ENCODE data around the gene BRIX1.

The BRIX1 gene

DNA sequence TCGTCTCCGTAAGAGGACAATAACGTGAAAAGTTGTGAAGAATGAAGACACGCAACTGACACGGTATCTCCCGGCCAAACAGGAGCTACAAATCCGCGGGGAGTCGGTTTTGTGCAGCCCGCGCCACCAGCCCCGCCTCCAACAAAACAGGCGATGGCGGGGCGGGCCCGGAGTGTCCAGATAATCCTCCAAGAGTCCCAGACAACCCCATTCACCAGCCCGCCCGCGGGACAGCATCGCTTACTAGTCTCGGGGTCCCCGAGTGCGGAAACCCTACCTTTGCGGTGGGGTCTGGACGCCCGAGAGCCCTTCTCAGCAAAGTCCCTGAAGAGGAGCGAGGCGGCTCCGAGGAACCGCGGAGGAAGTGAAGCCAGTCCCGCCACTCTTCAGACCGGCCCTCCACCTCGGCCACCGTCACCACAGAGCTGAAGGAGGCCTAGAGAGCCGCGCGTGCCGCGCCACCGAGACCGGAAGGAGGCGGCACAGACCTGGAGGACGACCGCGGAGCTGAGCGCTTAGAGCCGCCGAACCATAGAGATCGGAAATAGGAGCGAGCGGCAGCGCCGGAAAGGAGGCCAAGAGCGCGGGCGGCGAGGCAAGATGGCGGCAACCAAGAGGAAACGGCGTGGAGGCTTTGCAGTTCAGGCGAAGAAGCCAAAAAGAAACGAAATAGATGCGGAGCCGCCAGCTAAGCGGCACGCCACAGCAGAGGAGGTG lies at the start of gene BRIX1, which contains the start of gene RAD1:
BRIX1 (plus strand) TSS at position 573 of the 717 bp plus-strand sequence; CDS start at position 601, 28 bp downstream.
RAD1 (minus strand) TSS at position 366 of the 717 bp plus-strand sequence. CDS start 612 bp downstream, outside the sequence.
- DNase-seq = peak; percentile 97

DNA sequence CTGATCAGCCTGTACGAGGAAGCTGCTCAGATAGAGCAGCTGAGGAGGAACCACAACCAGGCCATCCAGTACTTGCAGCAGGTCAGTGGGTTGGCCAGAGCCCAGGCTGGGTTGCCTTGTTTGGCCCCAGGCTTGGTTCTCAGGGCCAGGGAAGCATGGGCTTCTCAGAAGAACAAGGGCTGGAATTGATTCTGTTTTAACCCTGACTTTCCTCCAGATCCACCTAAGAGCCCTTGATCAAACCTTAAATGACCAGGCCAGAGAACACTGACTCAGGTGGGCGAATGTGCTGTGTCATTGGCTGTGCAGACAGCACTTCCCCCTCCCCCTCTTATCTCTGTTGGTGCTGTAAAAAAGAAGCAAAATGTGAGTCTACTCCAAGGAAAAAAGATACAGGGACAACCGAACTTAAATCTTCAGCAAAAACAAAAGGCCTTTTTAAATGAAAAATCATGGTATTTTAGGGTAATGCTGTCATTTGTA lies 48.5 kb upstream of the BRIX1 start:
- DNase-seq = no peak

DNA sequence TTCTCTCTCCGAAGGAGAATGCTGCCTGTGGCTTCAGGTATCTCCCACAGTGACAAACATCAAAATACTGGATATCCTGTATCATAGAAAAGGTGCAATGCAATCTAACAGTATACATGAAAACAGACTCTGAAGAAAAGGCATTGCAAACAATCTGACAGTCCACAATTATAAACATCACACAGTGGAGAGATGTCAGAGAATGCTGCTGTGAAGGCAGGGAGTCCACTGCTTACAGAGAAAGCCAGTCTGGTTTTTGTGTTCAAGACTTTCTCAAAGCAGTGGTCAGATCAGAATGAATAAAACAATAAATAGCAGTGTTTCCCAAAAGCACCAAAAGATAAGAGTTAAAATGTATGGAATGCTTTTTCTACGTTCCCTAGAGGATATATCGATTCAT lies 47.9 kb upstream of the BRIX1 start:
- DNase-seq = no peak

GRCh38 chr5:34868791-34869190 lies 46.7 kb upstream of the BRIX1 start:
- DNase-seq = no peak

GRCh38 chr5:34869256-34869655 lies 46.3 kb upstream of the BRIX1 start:
- no peak for DNase-seq

DNA sequence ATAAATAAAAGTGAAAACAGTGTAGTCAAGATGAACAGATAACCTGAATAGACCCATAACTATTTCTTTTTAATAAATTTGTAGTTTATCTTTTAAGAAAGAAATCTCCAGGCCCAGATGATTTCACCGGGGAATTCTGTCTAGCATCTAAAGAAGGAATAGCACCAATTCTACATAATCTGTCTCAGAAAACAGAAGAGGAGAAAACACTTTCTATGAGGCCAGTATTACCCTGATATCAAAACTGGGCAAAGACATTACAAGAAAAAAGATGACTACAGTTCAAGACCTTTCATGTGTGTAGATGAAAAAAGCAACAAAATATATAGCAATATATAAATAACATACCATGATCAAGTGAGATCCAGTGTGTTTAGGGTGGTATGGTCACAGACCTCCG lies 45.1 kb upstream of the BRIX1 start:
- DNase-seq = no peak

- no peak for DNase-seq
Observed at GRCh38 chr5:34876275-34876674, 39.2 kb upstream of the BRIX1 start.

- DNase-seq = no peak
Observed at GRCh38 chr5:34881246-34881645, 34.3 kb upstream of the BRIX1 start.

- no peak for DNase-seq
Observed at GRCh38 chr5:34886392-34887119, 29.0 kb upstream of the BRIX1 start.

GRCh38 chr5:34889394-34889793 lies 26.1 kb upstream of the BRIX1 start:
- DNase-seq = no peak

- peak; percentile 73 for DNase-seq
Observed at GRCh38 chr5:34891981-34892380, 23.5 kb upstream of the BRIX1 start.

DNA sequence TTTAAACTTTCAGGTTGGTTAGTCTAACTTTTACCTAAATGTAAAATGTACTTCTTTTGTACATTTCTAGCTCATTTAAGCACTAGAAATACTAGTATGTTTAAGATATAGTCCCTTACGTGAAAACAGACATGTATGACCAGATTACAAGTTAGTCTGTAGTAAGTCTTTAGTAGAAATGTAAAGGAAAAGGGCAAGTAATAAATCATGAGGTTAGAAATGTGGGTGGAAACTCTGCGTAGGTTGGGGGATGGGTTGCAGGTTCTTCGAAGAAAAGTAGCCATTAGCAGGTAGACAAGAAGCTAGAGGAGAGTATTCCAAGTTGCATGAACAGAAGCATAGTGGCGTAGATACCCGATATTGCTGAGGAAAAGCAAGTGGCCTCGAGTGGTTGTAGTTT lies 23.1 kb upstream of the BRIX1 start:
- no peak for DNase-seq

GRCh38 chr5:34894716-34895115 lies 20.8 kb upstream of the BRIX1 start:
- no peak for DNase-seq

- no peak for DNase-seq
Observed at GRCh38 chr5:34895641-34896419, 19.7 kb upstream of the BRIX1 start.

DNA sequence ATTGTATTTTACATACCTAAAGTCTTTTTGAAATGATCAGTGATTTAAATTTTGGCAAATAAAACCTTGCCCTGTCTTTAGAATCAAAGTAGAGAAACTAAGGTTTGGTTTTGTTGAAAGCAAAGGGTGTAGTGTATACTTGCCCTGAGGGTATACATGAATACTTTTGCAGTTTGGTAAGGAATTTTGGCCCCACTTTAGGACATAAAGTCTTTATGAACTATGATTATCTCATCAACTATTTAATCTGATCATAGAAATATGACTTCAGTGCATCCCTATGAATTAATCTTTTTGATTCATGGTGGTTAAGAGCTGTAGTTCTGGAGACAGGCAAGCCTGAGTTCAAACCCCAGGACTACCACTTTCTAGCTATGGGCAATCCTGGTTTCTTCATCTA lies 17.9 kb upstream of the BRIX1 start:
- DNase-seq = no peak

GRCh38 chr5:34898258-34898895 lies 17.1 kb upstream of the BRIX1 start:
- DNase-seq = peak; percentile 83

- no peak for DNase-seq
Observed at GRCh38 chr5:34899066-34899465, 16.4 kb upstream of the BRIX1 start.

GRCh38 chr5:34900652-34901051 lies 14.9 kb upstream of the BRIX1 start:
- no peak for DNase-seq

DNA sequence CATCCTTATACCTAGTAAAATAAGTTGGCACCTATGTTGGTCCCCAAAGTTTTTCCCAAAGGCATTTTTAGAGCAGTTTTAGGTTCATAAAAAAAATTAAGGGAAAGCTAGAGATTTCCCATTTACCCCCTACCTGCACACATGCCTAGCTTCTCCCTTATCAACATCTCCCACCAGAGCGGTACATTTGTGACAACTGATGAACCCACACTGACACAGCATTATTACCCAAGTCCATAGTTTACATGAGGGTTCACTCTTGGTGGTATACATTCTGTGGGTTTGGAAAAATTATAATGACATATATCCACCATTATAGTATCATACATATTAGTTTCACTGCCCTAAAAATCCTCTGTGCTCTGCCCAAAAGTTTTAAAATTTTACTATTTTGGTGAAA lies 12.3 kb upstream of the BRIX1 start:
- no peak for DNase-seq

DNA sequence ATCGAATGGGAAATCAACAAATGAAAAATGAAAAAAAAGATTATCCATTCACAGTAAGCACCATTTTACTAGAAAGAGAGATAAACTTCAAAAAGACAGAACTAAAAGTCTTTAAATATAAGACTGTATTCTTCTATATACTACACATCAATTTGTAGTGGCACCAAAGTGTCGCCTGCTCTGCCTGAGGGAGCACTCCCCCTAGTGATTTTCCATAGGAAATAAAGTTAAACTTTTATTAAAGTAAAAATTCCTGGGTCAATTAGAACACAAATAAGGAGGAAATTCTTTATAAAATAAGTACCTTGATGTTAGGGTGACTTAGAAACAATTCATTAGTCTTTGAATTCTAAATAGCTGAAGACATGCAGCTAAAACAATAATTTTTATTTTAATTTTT lies 9.9 kb upstream of the BRIX1 start:
- no peak for DNase-seq

DNA sequence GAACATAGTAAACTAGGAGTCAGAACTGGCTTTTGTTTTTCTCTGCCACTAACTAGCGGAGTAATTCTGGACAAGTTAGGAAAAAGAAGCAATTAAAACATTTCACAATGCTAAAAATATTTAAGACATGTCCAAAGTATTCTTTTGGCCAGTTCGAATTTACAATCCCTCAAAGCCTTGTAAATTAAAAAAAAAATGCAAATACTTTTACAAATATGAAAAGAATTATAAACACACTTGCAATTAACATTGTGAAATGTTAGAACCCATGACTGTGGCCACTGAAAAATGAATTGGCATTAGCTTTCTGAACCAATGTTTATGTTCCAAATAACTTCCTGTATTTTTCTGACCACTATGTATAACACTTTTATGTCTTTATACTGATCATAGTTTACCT lies 2.4 kb upstream of the BRIX1 start:
- no peak for DNase-seq

DNA sequence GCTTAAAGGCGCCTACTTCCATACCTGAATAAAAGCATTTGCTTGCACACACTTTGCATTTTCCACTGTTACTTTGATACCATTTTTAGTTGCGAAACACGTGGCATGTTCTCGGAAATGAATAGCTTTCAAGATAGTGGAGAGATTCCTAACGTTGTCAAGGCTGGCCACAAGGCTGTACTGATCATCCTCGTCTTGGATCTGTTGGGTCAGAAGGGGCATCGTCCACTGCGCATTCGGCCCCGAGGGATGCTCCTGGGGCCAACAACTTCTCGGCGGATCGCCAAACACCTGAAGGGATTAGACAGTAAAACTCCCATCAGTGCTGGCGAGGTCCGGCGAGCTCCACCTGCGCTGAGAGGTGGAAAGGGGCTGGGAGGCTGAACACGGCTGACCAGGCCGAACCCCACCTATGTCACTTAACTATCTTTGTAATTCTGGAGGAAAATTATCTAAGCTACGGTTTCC lies 806 bp upstream of the BRIX1 start:
- no peak for DNase-seq

- DNase-seq = no peak
Observed at GRCh38 chr5:34915856-34916192, 313 bp downstream of the BRIX1 start.

All from right forelimb (tissue), 1 donor.